OCI-LY3 (cell line): ENCODE results near the gene FHL2.

Experiments used
- H2AFZ ChIP-seq: fragments of 200-600, 300-600 bp; shearing (Covaris generic); 2 replicates; pipeline ENCODE4 v1.6.0; 2014; ENCODE audit warnings: antibody characterized with exemption, low read depth, low read length
- H3K27ac ChIP-seq: fragments of 200-600, 300-600 bp; sonication (generic); 2 replicates; pipeline ENCODE4 v1.5.1; 2014; ENCODE audit warnings: mild to moderate bottlenecking, low read length, moderate library complexity, mixed read lengths
- H3K27me3 ChIP-seq: fragments of 200-600, 300-600 bp; sonication (generic); 2 replicates; pipeline ENCODE4 v1.6.1; 2014; ENCODE audit warnings: low read depth, low read length, mixed read lengths
- H3K36me3 ChIP-seq: fragments of 200-600, 300-600 bp; sonication (generic); replicated peaks from 2 replicates; pipeline ENCODE3; 2014; ENCODE audit warnings: low read depth, low read length, mixed read lengths
- H3K4me1 ChIP-seq: fragments of 300-600, 200-600 bp; sonication (generic); 2 replicates; pipeline ENCODE4 v1.6.1; 2014; ENCODE audit warnings: low read length, mixed read lengths
- H3K4me2 ChIP-seq: fragments of 200-600, 300-600 bp; sonication (generic); 2 replicates; pipeline ENCODE4 v1.6.1; 2014; ENCODE audit warnings: low read length, mixed read lengths
- H3K4me3 ChIP-seq: fragments of 300-600, 200-600 bp; sonication (generic); 2 replicates; pipeline ENCODE4 v1.5.1; 2014; ENCODE audit warnings: antibody characterized with exemption, mild to moderate bottlenecking, low read length, moderate library complexity
- H3K79me2 ChIP-seq: fragments of 300-600, 200-600 bp; shearing (Covaris generic); 2 replicates; pipeline ENCODE4 v1.6.1; 2014; ENCODE audit warnings: mild to moderate bottlenecking, low read length, mixed read lengths
- H3K9ac ChIP-seq: fragments of 300-600, 200-600 bp; shearing (Covaris generic); 2 replicates; pipeline ENCODE4 v1.6.0; 2014; ENCODE audit warnings: mild to moderate bottlenecking, low read length, moderate library complexity
- H3K9me3 ChIP-seq: fragments of 200-600, 300-600 bp; shearing (Covaris generic); 2 replicates; pipeline ENCODE4 v1.6.1; 2014; ENCODE audit warnings: low read length, mixed read lengths; ENCODE audit not compliant: insufficient read depth
- H4K20me1 ChIP-seq: fragments of 200-600, 300-600 bp; sonication (generic); 2 replicates; pipeline ENCODE4 v1.6.1; 2016; ENCODE audit warnings: low read length, mixed read lengths; ENCODE audit not compliant: insufficient read depth
- EZH2phosphoT487 ChIP-seq: fragments of 200-600 bp; shearing (Covaris generic); IDR thresholded peaks from 2 replicates; pipeline ENCODE4 v1.6.1; 2018; ENCODE audit warnings: antibody characterized with exemption, mixed run types, low read depth
- TF ChIP-seq, protein P1 (sequence below): fragments of 200-600, 300-600 bp; sonication (generic); IDR thresholded peaks from 2 replicates; pipeline ENCODE4 v1.5.1; 2014; ENCODE audit warnings: antibody characterized with exemption, low read length, low read depth

FHL2 gene

DNA sequence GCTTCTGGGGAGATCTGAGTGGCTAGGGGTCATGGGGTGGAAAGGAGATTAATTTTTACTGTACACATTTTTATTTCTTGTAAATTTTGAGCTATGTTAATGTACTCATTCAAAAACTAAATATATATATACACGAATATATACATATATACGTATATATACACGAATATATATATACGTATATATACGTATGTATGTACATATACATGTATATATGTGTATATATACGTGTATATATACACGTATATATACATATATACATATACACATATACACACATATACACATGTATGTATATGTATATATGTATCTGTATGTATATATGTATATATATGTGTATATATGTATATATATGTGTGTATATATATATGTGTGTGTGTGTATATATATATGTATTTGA, 3.0 kb upstream of the FHL2 start:
- Histone ChIP-seq H3K79me2 (peaks cover 5% of the 10 kb centered on the region; the same call in 1 of the 2 replicates), H2AFZ (no peak overlapping the region), H4K20me1 (no peaks in the 10 kb centered on the region), H3K4me2 (no peak overlapping the region), H3K9me3 (no peaks in the 10 kb centered on the region), H3K27me3 (peaks cover 8% of the 10 kb centered on the region), H3K9ac (no peak overlapping the region), H3K27ac (no peak overlapping the region), H3K36me3 (no peaks in the 10 kb centered on the region), H3K4me3 (no peak overlapping the region), H3K4me1 (no peaks in the 10 kb centered on the region)
- TF ChIP-seq, protein P1, sequence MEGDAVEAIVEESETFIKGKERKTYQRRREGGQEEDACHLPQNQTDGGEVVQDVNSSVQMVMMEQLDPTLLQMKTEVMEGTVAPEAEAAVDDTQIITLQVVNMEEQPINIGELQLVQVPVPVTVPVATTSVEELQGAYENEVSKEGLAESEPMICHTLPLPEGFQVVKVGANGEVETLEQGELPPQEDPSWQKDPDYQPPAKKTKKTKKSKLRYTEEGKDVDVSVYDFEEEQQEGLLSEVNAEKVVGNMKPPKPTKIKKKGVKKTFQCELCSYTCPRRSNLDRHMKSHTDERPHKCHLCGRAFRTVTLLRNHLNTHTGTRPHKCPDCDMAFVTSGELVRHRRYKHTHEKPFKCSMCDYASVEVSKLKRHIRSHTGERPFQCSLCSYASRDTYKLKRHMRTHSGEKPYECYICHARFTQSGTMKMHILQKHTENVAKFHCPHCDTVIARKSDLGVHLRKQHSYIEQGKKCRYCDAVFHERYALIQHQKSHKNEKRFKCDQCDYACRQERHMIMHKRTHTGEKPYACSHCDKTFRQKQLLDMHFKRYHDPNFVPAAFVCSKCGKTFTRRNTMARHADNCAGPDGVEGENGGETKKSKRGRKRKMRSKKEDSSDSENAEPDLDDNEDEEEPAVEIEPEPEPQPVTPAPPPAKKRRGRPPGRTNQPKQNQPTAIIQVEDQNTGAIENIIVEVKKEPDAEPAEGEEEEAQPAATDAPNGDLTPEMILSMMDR = no peak
- TF ChIP-seq EZH2phosphoT487 = no peak

DNA sequence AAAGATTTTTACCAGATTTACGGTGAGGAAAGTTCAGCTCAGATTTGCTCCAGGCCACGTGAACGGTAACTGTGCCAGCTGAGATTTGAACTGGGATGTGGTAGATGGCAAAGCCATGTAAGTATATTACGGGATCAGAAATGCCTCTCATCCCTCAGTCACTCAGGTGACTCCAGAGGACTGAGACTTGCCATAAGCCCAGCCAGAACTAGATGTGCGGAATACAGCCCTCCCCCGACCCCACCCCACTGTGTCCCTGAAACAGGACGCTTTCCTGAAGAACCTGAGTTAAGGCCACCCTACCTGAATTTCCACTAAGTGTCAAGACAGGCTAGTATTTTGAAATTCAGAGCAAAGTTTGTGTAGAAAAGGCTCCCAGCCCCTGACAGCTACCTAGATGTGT, 1.3 kb upstream of the FHL2 start:
- H3K9ac ChIP-seq = no peak overlapping the region
- H3K4me2 ChIP-seq = no peak overlapping the region
- no peaks in the 10 kb centered on the region for H3K4me1 ChIP-seq
- H4K20me1 ChIP-seq = no peaks in the 10 kb centered on the region
- peaks cover 8% of the 10 kb centered on the region for H3K27me3 ChIP-seq
- H3K36me3 ChIP-seq = no peaks in the 10 kb centered on the region
- no peak overlapping the region for H3K4me3 ChIP-seq
- no peak overlapping the region for H3K27ac ChIP-seq
- H3K9me3 ChIP-seq = no peaks in the 10 kb centered on the region
- H2AFZ ChIP-seq = no peak overlapping the region
- peaks cover 18% of the 10 kb centered on the region for H3K79me2 ChIP-seq
- no peak for TF ChIP-seq EZH2phosphoT487
- TF ChIP-seq, protein P1 = no peak

DNA sequence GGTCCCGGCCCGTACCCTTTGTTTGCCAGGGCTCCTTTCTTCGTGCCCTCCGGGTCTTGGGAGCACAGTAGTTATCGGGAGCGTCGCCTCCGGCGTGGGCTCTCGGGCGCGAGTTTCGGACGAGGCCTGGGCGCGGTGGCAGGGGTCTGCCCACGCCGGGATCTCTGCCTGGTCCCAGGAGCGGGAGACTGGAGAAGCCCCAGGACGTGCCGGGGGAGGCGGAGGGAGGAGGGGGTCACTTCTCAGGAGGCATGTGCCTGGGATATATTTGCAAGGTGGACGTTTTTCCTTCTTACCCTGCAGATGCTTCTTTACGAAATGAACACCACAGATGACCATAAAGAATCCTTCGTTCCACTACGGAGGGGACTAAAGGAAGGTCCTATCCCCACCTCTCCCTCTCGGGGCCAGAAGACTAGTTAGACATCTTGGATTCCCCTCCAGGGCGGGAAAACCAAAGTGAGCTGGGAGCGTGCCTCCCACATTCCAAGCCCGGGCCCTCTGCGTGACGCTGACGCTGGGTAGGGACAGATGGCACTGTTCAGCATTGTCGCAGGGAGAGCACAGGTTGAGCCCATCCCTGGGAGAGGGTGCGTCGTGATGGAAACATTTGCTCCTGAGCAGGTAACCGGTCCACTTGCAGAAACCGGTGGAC, 483 bp upstream of the FHL2 start:
- H3K4me3 ChIP-seq = peak overlapping the region; percentile 93

DNA sequence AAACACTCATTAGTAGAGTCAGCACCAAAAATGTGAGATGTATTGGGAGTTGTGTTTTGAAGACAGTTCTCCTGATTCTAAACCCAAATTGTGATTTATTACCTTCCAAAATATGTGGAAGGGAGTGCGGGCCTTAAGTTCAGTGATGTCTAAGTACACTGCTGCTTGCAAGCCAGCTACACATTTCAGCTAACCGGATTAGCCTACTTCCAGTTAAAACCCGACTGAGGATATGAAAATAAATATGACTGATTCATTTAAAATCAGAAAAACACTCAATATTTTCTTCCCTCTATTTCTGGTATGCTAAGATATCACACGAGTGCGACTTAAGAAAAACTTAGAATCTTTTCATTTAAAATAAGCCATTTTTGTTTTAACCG, 907 bp downstream of the FHL2 start:
- Histone ChIP-seq H3K4me3 (peak overlapping the region; percentile 93), H3K79me2 (peaks cover 24% of the 10 kb centered on the region), H3K36me3 (no peaks in the 10 kb centered on the region), H3K27me3 (no peaks in the 10 kb centered on the region; the same call in 1 of the 2 replicates), H3K9me3 (no peaks in the 10 kb centered on the region), H4K20me1 (no peaks in the 10 kb centered on the region), H2AFZ (no peak overlapping the region), H3K4me1 (no peaks in the 10 kb centered on the region), H3K4me2 (peak overlapping the region; percentile 46), H3K9ac (peak overlapping the region; percentile 90), H3K27ac (no peak overlapping the region)
- no peak for TF ChIP-seq EZH2phosphoT487
- TF ChIP-seq, protein P1 = no peak

More for the DNA sequence above, 483 bp upstream of the FHL2 start:
- TF ChIP-seq, protein P1 = no peak
- no peak for TF ChIP-seq EZH2phosphoT487
- H4K20me1 ChIP-seq = no peaks in the 10 kb centered on the region
- no peak overlapping the region for H3K9ac ChIP-seq
- peaks cover 24% of the 10 kb centered on the region for H3K79me2 ChIP-seq
- no peaks in the 10 kb centered on the region for H3K4me1 ChIP-seq
- no peak overlapping the region for H3K27ac ChIP-seq
- H3K36me3 ChIP-seq = no peaks in the 10 kb centered on the region
- peaks cover under 1% of the 10 kb centered on the region; the same call in 1 of the 2 replicates for H3K27me3 ChIP-seq
- H2AFZ ChIP-seq = no peak overlapping the region
- H3K9me3 ChIP-seq = no peaks in the 10 kb centered on the region
- H3K4me2 ChIP-seq = peak overlapping the region; percentile 37; the same call in 1 of the 2 replicates
